GM23338 (cell line): ENCODE data around the gene UBQLNL. TPM values are rescaled to one million over a fixed set of nuclear protein-coding genes. Genes with fewer than 3 reads are reported as not detected.

Experiments
- CREB1 ChIP-seq: fragments of 250-450 bp; sonication (Bioruptor Pico); IDR thresholded peaks from 2 replicates; pipeline ENCODE4 v1.5.0; 2020; ENCODE audit warnings: low read depth, mild to moderate bottlenecking, moderate library complexity
- CTCF ChIP-seq, 2 experiments: fragments of 200-600 bp in 1 of 2; sonication (generic) in 1 of 2; conservative IDR thresholded peaks; 2 replicates each; pipeline versions ENCODE4 v1.5.1 to v1.6.1; 2016 to 2017; ENCODE audit warnings: antibody characterized with exemption in 2 of 2, low read depth in 2 of 2, mild to moderate bottlenecking in 2 of 2, moderate library complexity in 1 of 2
- EZH2phosphoT487 ChIP-seq: fragments of 200-600 bp; sonication (generic); IDR thresholded peaks from one replicate; pipeline ENCODE4 v1.8.1; 2018; ENCODE audit warnings: antibody characterized with exemption; ENCODE audit not compliant: unreplicated experiment
- JUNB ChIP-seq: IDR thresholded peaks from one replicate; pipeline ENCODE4 v1.6.1; 2016; ENCODE audit warnings: antibody characterized with exemption; ENCODE audit not compliant: unreplicated experiment
- NANOG ChIP-seq: IDR thresholded peaks from 2 replicates; pipeline ENCODE4 v1.6.1; 2016; ENCODE audit warnings: antibody characterized with exemption, borderline replicate concordance
- REST ChIP-seq: IDR thresholded peaks from one replicate; pipeline ENCODE4 v1.6.1; 2018; ENCODE audit warnings: antibody characterized with exemption; ENCODE audit not compliant: unreplicated experiment
- ZNF331 ChIP-seq: fragments of 250-450 bp; sonication (Bioruptor Pico); IDR thresholded peaks from 2 replicates; pipeline ENCODE4 v1.5.0; 2020; ENCODE audit warnings: low read depth, mild to moderate bottlenecking, moderate library complexity
- ZNF462 ChIP-seq: fragments of 250-450 bp; sonication (Bioruptor Pico); IDR thresholded peaks from 2 replicates; pipeline ENCODE4 v1.5.0; 2020; ENCODE audit warnings: mild to moderate bottlenecking, moderate library complexity
- polyA plus RNA-seq: library from polyadenylated mRNA; unstranded; fragments of >200 nt; fragmentation: Nextera tagmentation; extraction: Ambion mirVana; gene quantifications from 2 replicates; pipeline ENCODE4 v1.2.1, GENCODE V29; 2016
- total RNA-seq: library from RNA; depleted of rRNA; stranded (reverse); fragments of >200 nt; shearing (Covaris generic); gene quantifications from 2 replicates; pipeline ENCODE4 v1.2.3, GENCODE V29; 2014

UBQLNL gene
- total and polyA plus RNA-seq, 2 experiments from 2014 or later, result 0.52 TPM; not detected in 1

- no peak for TF ChIP-seq ZNF462 (CRISPR knock-in tag)
- TF ChIP-seq CTCF (conservative IDR thresholded peaks at IDR 0.05; ENCODE audit: low read depth in 2 of 2), result no peak
- no peak for TF ChIP-seq ZNF331 (CRISPR knock-in tag)
- TF ChIP-seq JUNB, result no peak
- TF ChIP-seq REST, result no peak
- no peak for TF ChIP-seq NANOG
- no peak for TF ChIP-seq EZH2phosphoT487
- no peak for TF ChIP-seq CREB1 (CRISPR knock-in tag)
Measured at GRCh38 chr11:5509803-5510202, 6.7 kb downstream of the UBQLNL start, which contains the start of gene UBQLN3 (continued).
